Activated CD4-positive, CD25-positive, alpha-beta regulatory T cell (primary cell): ENCODE data around the gene TMEM132E.

Source experiments
- DNase-seq, 4 experiments: peaks; one replicate each; lab custom pipeline; 2025; lab: John Stamatoyannopoulos, UW

Gene TMEM132E

GRCh38 chr17:34634551-34635160, 55.3 kb downstream of the TMEM132E start:
- no peak for DNase-seq

- no peak for DNase-seq
These were observed 56.5 kb downstream of the TMEM132E start for GRCh38 chr17:34635876-34636275.

- no peak for DNase-seq
These were observed 57.7 kb downstream of the TMEM132E start for GRCh38 chr17:34637041-34637547.

GRCh38 chr17:34637548-34638525, 58.5 kb downstream of the TMEM132E start:
- DNase-seq: peak; percentile 62 to 71 (median 70)

- DNase-seq: no peak
These were observed 59.3 kb downstream of the TMEM132E start for GRCh38 chr17:34638526-34639260.

- no peak for DNase-seq
These were observed 60.5 kb downstream of the TMEM132E start for GRCh38 chr17:34639706-34640425.

- DNase-seq: no peak
These were observed 62.0 kb downstream of the TMEM132E start for GRCh38 chr17:34641368-34641767.

GRCh38 chr17:34644941-34645550, 65.7 kb downstream of the TMEM132E start:
- DNase-seq: no peak

- DNase-seq: no peak
These were observed 66.2 kb downstream of the TMEM132E start for GRCh38 chr17:34645594-34645993.

GRCh38 chr17:34647511-34647910, 68.1 kb downstream of the TMEM132E start:
- no peak for DNase-seq

- no peak for DNase-seq
These were observed 70.8 kb downstream of the TMEM132E start for GRCh38 chr17:34650051-34650750.

- no peak for DNase-seq
These were observed 72.0 kb downstream of the TMEM132E start for GRCh38 chr17:34651402-34651811.

- no peak for DNase-seq
These were observed 72.7 kb downstream of the TMEM132E start for GRCh38 chr17:34652021-34652555.

GRCh38 chr17:34653511-34653910, 74.1 kb downstream of the TMEM132E start:
- no peak for DNase-seq

GRCh38 chr17:34654276-34654880, 75.0 kb downstream of the TMEM132E start:
- DNase-seq: no peak

GRCh38 chr17:34654881-34655276, 75.5 kb downstream of the TMEM132E start:
- no peak for DNase-seq

- no peak for DNase-seq
These were observed 77.4 kb downstream of the TMEM132E start for GRCh38 chr17:34656801-34657200.

GRCh38 chr17:34658811-34659560, 79.6 kb downstream of the TMEM132E start:
- no peak for DNase-seq

GRCh38 chr17:34663714-34664113, 84.3 kb downstream of the TMEM132E start:
- no peak for DNase-seq
